Peyer's patch (tissue), 4 donors: ENCODE results near the gene TNP2. TPM values are rescaled to one million over a fixed set of nuclear protein-coding genes. Genes with fewer than 3 reads are reported as not detected.

Experiments
- DNase-seq, 3 donors: peaks; one replicate each; pipeline ENCODE4 v3.0.0-alpha.2; 2017 to 2019
- H3K27ac ChIP-seq, 4 donors: fragments of 200-600 bp; sonication (generic); one replicate each; pipeline ENCODE4 v1.5.1; 2016 to 2019
- H3K27me3 ChIP-seq, 2 donors: fragments of 200-600 bp; sonication (generic); one replicate each; pipeline ENCODE4 v1.5.1; 2019
- H3K36me3 ChIP-seq, 3 donors: fragments of 200-600 bp; sonication (generic); one replicate each; pipeline ENCODE4 v1.5.1; 2016 to 2019
- H3K4me1 ChIP-seq, 4 donors: fragments of 200-600 bp; sonication (generic); one replicate each; pipeline ENCODE4 v1.5.1; 2016 to 2019
- H3K4me3 ChIP-seq, 4 donors: fragments of 200-600 bp; sonication (generic); 1 replicate in 3 of 4; 2 replicates in 1 of 4; pipeline ENCODE4 v1.5.1; 2016 to 2019; ENCODE audit warnings: mild to moderate bottlenecking in 1 of 4
- H3K9me3 ChIP-seq, 4 donors: fragments of 200-600 bp; sonication (generic); one replicate each; pipeline ENCODE4 v1.5.1; 2016 to 2019; ENCODE audit warnings: mild to moderate bottlenecking in 1 of 4
- POLR2A ChIP-seq, 2 donors: fragments of 450-650 bp; IDR thresholded peaks; one replicate each; pipeline ENCODE4 v1.5.1; 2017; ENCODE audit warnings: antibody characterized with exemption in 2 of 2, mild to moderate bottlenecking in 2 of 2, moderate library complexity in 2 of 2
- total RNA-seq, 4 donors: library from RNA; depleted of rRNA; stranded (reverse); fragments of >200 nt; gene quantifications; one replicate each; pipeline ENCODE4 v1.1.0, GENCODE V29; 2016
- TF ChIP-seq, protein P1 (sequence below), 6 experiments: fragments of 450-650 bp in 4 of 6; fragments of 200-600 bp in 2 of 6; sonication (generic) in 1 of 6; IDR thresholded peaks; one replicate each; pipeline ENCODE4 v1.5.1; 2017 to 2019; ENCODE audit warnings: antibody characterized with exemption in 6 of 6, mild to moderate bottlenecking in 3 of 6, moderate library complexity in 1 of 6

Gene TNP2
- total RNA-seq, 4 donors from 2014 or later, result not detected

GRCh38 chr16:11238272-11239202 lies 30.6 kb downstream of the TNP2 start:
- H3K9me3 ChIP-seq, result no peaks in the 10 kb centered on the region
- H3K4me3 ChIP-seq, result no peak overlapping the region
- no peaks in the 10 kb centered on the region for H3K36me3 ChIP-seq
- H3K27me3 ChIP-seq, result no peaks in the 10 kb centered on the region
- TF ChIP-seq POLR2A (IDR thresholded peaks at IDR 0.05), result no peak
- TF ChIP-seq, protein P1, sequence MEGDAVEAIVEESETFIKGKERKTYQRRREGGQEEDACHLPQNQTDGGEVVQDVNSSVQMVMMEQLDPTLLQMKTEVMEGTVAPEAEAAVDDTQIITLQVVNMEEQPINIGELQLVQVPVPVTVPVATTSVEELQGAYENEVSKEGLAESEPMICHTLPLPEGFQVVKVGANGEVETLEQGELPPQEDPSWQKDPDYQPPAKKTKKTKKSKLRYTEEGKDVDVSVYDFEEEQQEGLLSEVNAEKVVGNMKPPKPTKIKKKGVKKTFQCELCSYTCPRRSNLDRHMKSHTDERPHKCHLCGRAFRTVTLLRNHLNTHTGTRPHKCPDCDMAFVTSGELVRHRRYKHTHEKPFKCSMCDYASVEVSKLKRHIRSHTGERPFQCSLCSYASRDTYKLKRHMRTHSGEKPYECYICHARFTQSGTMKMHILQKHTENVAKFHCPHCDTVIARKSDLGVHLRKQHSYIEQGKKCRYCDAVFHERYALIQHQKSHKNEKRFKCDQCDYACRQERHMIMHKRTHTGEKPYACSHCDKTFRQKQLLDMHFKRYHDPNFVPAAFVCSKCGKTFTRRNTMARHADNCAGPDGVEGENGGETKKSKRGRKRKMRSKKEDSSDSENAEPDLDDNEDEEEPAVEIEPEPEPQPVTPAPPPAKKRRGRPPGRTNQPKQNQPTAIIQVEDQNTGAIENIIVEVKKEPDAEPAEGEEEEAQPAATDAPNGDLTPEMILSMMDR (IDR thresholded peaks at IDR 0.05), result no peak
- peaks cover 0 to 11% (median 3%) of the 10 kb centered on the region in 4 donors for H3K4me1 ChIP-seq
- no peak for DNase-seq
- no peak overlapping the region for H3K27ac ChIP-seq

DNA sequence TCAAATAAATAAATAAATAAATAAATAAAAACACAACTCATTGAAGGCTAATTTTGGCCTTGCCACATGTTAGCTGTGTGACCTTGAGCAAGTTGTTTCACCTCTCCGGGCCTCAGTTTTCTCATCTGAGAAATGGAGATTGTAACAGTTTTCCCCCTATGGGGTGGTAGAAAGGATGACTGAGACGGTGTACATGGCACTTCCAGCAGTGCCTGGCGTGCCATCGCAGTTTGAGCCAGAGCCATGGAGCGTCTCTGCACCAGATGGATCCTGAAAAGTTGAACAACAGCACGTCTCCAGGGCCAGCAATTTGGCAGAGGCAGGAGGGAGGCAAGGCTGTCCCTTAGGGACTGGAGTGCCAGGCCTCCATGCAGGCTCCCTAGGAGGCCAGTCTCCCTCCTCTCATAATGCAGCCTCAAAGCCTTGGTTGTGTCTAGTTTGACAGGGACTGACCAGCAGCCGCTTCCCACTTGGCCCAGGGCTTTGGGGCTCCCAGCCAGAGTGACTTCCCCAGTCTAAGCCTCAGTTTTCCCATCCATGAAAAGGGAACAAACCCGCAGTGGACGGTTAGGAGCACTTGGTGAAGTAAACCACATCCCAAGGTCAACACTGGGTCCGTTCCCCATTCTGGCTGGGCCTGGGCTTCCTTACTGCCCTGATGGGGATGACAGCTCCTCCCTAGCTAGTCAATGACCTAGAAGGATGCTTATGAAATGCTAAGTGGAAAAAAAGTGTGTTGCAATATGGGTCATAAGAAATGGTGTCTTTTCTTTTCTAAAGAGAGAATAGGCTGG lies 32.5 kb downstream of the TNP2 start:
- DNase-seq, result no peak
- Histone ChIP-seq H3K27me3 (no peaks in the 10 kb centered on the region), H3K4me1 (peaks cover 0 to 13% (median 11%) of the 10 kb centered on the region in 4 donors), H3K4me3 (no peak overlapping the region), H3K36me3 (no peaks in the 10 kb centered on the region), H3K9me3 (no peaks in the 10 kb centered on the region), H3K27ac (no peak overlapping the region)
- no peak for TF ChIP-seq POLR2A (IDR thresholded peaks at IDR 0.05)
- TF ChIP-seq, protein P1 (IDR thresholded peaks at IDR 0.05), result no peak

DNA sequence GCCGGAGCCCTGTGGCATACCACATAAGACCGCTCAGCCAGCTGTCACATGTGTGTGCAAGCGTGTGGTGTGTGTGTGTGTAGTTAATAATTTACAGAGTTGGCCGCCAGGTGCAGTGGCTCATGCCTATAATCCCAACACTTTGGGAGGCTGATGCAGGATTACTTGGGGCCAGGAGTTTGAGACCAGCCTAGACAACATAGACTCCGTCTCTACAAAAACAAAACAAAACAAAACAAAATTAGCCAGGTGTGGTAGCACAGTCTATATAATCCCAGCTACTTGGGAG lies 33.5 kb downstream of the TNP2 start:
- DNase-seq, result peak in 1 of 3 donors; percentile 72
- peak overlapping the region in 2 of 4 donors; percentile 13 to 40 for H3K27ac ChIP-seq
- no peak overlapping the region for H3K4me3 ChIP-seq
- H3K9me3 ChIP-seq, result no peaks in the 10 kb centered on the region
- no peak for TF ChIP-seq POLR2A (IDR thresholded peaks at IDR 0.05)
- TF ChIP-seq, protein P1 (IDR thresholded peaks at IDR 0.05), result no peak
- no peaks in the 10 kb centered on the region for H3K36me3 ChIP-seq
- peaks cover 0 to 13% (median 11%) of the 10 kb centered on the region in 4 donors for H3K4me1 ChIP-seq
- H3K27me3 ChIP-seq, result no peaks in the 10 kb centered on the region

DNA sequence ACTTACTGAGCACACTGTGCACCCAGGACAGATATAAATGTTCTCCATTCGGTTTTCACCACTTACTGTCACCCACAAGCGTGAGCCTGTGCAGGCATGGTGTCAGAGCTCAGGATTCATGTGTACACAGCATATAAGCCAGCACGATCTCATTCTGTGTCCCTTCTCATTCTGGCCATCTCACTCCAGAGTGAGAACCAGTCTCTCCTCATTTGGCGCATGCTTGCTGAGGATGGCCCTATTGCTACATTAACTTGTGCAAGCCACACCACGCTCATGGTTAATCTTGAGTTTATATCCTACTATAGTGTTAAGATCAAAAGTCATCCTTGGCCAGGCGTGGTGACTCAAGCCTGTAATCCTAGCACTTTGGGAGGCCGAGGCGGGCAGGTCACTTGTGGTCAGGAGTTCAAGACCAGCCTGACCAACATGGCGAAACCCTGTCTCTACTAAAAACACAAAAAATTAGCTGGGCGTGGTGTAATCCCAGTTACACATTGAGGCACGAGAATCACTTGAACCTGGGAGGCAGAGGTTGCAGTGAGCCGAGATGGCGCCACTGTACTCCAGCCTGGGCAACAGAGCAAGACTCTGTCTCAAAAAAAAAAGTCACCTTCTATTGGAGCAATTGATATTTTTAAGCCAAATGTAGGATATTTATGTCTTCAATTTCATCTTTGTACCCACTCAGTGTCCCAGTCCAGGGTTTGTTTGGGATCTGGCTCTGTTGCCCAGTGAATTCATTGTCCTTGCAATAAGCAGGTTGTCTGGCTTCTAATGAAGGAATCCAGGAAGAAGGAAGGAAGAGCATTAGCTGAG lies 34.0 kb downstream of the TNP2 start:
- H3K27me3 ChIP-seq, result no peaks in the 10 kb centered on the region
- H3K36me3 ChIP-seq, result no peaks in the 10 kb centered on the region
- H3K4me3 ChIP-seq, result no peak overlapping the region
- H3K4me1 ChIP-seq, result peaks cover 0 to 13% (median 11%) of the 10 kb centered on the region in 4 donors
- DNase-seq, result no peak
- H3K27ac ChIP-seq, result peak overlapping the region in 3 of 4 donors; percentile 13 to 85 (median 40)
- TF ChIP-seq, protein P1 (IDR thresholded peaks at IDR 0.05), result no peak
- no peak for TF ChIP-seq POLR2A (IDR thresholded peaks at IDR 0.05)
- H3K9me3 ChIP-seq, result no peaks in the 10 kb centered on the region

GRCh38 chr16:11233727-11234376 lies 35.3 kb downstream of the TNP2 start:
- H3K4me3 ChIP-seq, result no peak overlapping the region
- TF ChIP-seq POLR2A (IDR thresholded peaks at IDR 0.05), result no peak
- H3K36me3 ChIP-seq, result no peaks in the 10 kb centered on the region
- no peaks in the 10 kb centered on the region for H3K9me3 ChIP-seq
- peaks cover 0 to 13% (median 11%) of the 10 kb centered on the region in 4 donors for H3K4me1 ChIP-seq
- H3K27me3 ChIP-seq, result no peaks in the 10 kb centered on the region
- peak overlapping the region; percentile 75 to 85 (median 80) for H3K27ac ChIP-seq
- DNase-seq, result peak in 2 of 3 donors; percentile 58 to 74
